Activated naive CD8-positive, alpha-beta T cell treated with anti-CD3 and anti-CD28 coated beads for 36 hours (primary cell): ENCODE data around the gene OTOS. TPM values are rescaled to one million over a fixed set of nuclear protein-coding genes. Genes with fewer than 3 reads are reported as not detected.

ENCODE experiments used
- DNase-seq: peaks from one replicate; pipeline ENCODE4 v3.0.0; 2021
- H3K27ac Mint-ChIP-seq: one replicate; pipeline ENCODE4 v1.8.0; 2022; ENCODE audit warnings: mild to moderate bottlenecking, moderate library complexity, mixed read lengths
- H3K27me3 Mint-ChIP-seq: one replicate; pipeline ENCODE4 v1.8.0; 2022; ENCODE audit warnings: mild to moderate bottlenecking, mixed read lengths
- H3K36me3 Mint-ChIP-seq: one replicate; pipeline ENCODE4 v1.8.0; 2021; ENCODE audit warnings: mild to moderate bottlenecking, mixed read lengths
- H3K4me1 Mint-ChIP-seq: one replicate; pipeline ENCODE4 v1.8.0; 2021; ENCODE audit warnings: mixed read lengths
- H3K4me3 Mint-ChIP-seq: one replicate; pipeline ENCODE4 v1.8.0; 2022; ENCODE audit warnings: mild to moderate bottlenecking, moderate library complexity, mixed read lengths
- H3K9me3 Mint-ChIP-seq: one replicate; pipeline ENCODE4 v1.8.0; 2022; ENCODE audit warnings: mixed read lengths
- total RNA-seq, 2 experiments: library from RNA; stranded (reverse); gene quantifications; one replicate each; pipeline ENCODE4 v1.2.3, GENCODE V29; 2021

The OTOS gene
- total RNA-seq, 2 experiments from 2014 or later = not detected

- no peak for DNase-seq
- no peaks in the 10 kb centered on the region for H3K36me3 Mint-ChIP-seq
- H3K9me3 Mint-ChIP-seq = peaks cover 1% of the 10 kb centered on the region
- H3K4me3 Mint-ChIP-seq = no peak overlapping the region
- H3K27me3 Mint-ChIP-seq = peaks cover 18% of the 10 kb centered on the region
- no peak overlapping the region for H3K27ac Mint-ChIP-seq
- peaks cover 5% of the 10 kb centered on the region for H3K4me1 Mint-ChIP-seq
Measured at GRCh38 chr2:240172071-240172895, 31.8 kb upstream of the OTOS start.

- H3K27me3 Mint-ChIP-seq = peaks cover 10% of the 10 kb centered on the region
- H3K27ac Mint-ChIP-seq = no peak overlapping the region
- DNase-seq = no peak
- H3K9me3 Mint-ChIP-seq = peaks cover 1% of the 10 kb centered on the region
- no peak overlapping the region for H3K4me3 Mint-ChIP-seq
- H3K36me3 Mint-ChIP-seq = no peaks in the 10 kb centered on the region
- peaks cover 2% of the 10 kb centered on the region for H3K4me1 Mint-ChIP-seq
Measured at GRCh38 chr2:240170883-240171282, 30.4 kb upstream of the OTOS start.

DNA sequence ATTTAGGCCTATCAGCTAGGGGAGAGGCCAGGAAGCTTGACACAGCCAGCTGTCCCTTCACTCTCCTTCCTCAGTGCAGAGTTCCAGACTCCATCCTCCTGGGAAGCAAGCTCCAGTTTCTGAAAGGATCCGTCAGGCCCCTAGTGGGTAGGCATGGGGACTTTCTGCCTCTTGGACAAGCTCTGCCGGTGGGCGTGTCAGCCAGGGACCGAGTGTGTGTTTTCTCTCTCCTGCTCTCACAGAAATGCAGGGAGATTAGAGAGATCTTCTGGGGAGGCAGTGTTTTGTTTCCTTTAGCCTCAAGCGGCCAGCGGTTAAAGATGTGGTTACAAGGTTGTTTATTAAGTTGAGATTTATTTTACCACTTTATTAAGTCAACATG, 29.9 kb upstream of the OTOS start:
- peaks cover 1% of the 10 kb centered on the region for H3K9me3 Mint-ChIP-seq
- H3K4me1 Mint-ChIP-seq = peaks cover 2% of the 10 kb centered on the region
- DNase-seq = no peak
- H3K36me3 Mint-ChIP-seq = no peaks in the 10 kb centered on the region
- no peak overlapping the region for H3K4me3 Mint-ChIP-seq
- no peak overlapping the region for H3K27ac Mint-ChIP-seq
- peaks cover 8% of the 10 kb centered on the region for H3K27me3 Mint-ChIP-seq

DNA sequence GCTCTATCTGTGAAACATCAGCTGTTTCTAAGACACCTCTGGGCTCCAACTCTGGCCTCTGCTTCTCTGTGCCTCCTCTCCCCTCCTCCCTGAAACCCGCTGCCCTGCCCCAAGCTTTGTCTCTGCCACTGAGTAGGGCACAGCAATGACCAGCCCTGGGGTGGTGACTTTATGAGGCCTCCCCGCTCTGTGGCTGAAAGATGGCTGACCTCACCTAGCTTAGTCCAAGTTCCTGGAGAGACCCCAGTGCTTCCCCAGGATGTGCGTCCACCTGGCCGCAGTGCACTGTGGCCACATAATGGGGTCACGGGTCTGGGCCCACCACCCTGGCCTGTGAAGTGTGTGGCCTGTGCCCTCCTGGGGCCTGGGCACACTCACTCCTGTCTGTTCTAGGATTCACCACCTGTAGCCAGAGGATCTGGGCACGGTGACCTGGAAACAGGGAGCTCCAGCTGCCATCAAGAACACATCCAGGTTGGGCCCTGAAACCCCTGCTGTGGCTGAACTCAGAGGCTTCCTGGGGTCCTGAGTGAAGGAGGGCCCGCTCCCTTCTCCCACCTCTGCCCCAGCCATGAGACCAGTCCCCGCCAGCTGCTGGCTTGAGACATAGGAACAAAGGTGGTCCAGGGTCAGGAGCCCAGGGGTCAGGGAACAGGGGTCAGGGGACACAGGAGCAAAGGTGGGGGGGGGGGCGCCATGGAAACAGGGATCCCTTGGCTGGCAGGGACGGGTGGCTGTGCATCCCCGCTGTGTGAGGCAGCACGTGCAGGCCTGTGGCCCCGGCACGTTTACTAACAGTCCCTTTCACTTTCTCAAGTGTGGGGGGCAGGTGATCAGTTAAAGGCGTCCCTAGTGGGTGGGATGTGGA, 29.3 kb upstream of the OTOS start:
- Mint-ChIP-seq H3K9me3 (peaks cover 1% of the 10 kb centered on the region), H3K36me3 (no peaks in the 10 kb centered on the region), H3K4me1 (peaks cover 2% of the 10 kb centered on the region), H3K27ac (no peak overlapping the region), H3K27me3 (peaks cover 3% of the 10 kb centered on the region), H3K4me3 (no peak overlapping the region)
- DNase-seq = no peak

- no peaks in the 10 kb centered on the region for H3K36me3 Mint-ChIP-seq
- no peak overlapping the region for H3K27ac Mint-ChIP-seq
- H3K27me3 Mint-ChIP-seq = peaks cover 3% of the 10 kb centered on the region
- H3K9me3 Mint-ChIP-seq = peaks cover 1% of the 10 kb centered on the region
- DNase-seq = no peak
- no peak overlapping the region for H3K4me3 Mint-ChIP-seq
- H3K4me1 Mint-ChIP-seq = peaks cover 2% of the 10 kb centered on the region
Measured at GRCh38 chr2:240168546-240169361, 28.3 kb upstream of the OTOS start.

DNA sequence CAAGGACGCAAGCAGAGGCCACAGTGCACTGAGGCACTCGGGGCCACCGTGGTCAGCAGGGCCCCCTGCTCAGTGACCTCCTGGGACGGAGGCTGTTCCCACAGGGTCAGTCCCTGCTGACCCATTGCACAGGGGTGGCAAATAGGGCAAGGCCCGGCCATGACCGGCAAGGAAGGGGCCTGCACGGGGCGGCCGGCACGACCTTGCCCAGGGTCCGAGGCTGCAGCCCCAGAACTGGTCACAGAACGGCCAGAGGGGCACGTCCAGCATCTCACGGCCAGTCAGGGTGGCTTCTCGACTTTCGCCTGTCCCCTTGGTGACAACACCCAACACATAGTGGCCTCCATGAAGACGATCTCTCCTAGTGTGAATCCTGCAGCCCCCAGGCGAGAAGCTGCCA, 27.6 kb upstream of the OTOS start:
- H3K27me3 Mint-ChIP-seq = peaks cover 3% of the 10 kb centered on the region
- no peak overlapping the region for H3K27ac Mint-ChIP-seq
- no peaks in the 10 kb centered on the region for H3K36me3 Mint-ChIP-seq
- no peak for DNase-seq
- peaks cover 1% of the 10 kb centered on the region for H3K9me3 Mint-ChIP-seq
- no peaks in the 10 kb centered on the region for H3K4me1 Mint-ChIP-seq
- no peak overlapping the region for H3K4me3 Mint-ChIP-seq

- Mint-ChIP-seq H3K9me3 (no peaks in the 10 kb centered on the region), H3K36me3 (no peaks in the 10 kb centered on the region)
- no peak for DNase-seq
Measured at GRCh38 chr2:240167588-240167880, 27.1 kb upstream of the OTOS start.

GRCh38 chr2:240166761-240167587, 26.5 kb upstream of the OTOS start:
- Mint-ChIP-seq H3K9me3 (no peaks in the 10 kb centered on the region), H3K27ac (no peak overlapping the region), H3K4me3 (no peak overlapping the region), H3K4me1 (no peaks in the 10 kb centered on the region), H3K27me3 (peaks cover 3% of the 10 kb centered on the region), H3K36me3 (no peaks in the 10 kb centered on the region)
- no peak for DNase-seq

More at GRCh38 chr2:240167588-240167880, 27.1 kb upstream of the OTOS start:
- H3K4me1 Mint-ChIP-seq = no peaks in the 10 kb centered on the region
- no peak overlapping the region for H3K4me3 Mint-ChIP-seq
- no peak overlapping the region for H3K27ac Mint-ChIP-seq
- H3K27me3 Mint-ChIP-seq = peaks cover 3% of the 10 kb centered on the region

- peaks cover 3% of the 10 kb centered on the region for H3K27me3 Mint-ChIP-seq
- H3K9me3 Mint-ChIP-seq = no peaks in the 10 kb centered on the region
- no peaks in the 10 kb centered on the region for H3K4me1 Mint-ChIP-seq
- no peak overlapping the region for H3K4me3 Mint-ChIP-seq
- no peak for DNase-seq
- H3K36me3 Mint-ChIP-seq = no peaks in the 10 kb centered on the region
- H3K27ac Mint-ChIP-seq = no peak overlapping the region
Measured at GRCh38 chr2:240166191-240166590, 25.7 kb upstream of the OTOS start.

DNA sequence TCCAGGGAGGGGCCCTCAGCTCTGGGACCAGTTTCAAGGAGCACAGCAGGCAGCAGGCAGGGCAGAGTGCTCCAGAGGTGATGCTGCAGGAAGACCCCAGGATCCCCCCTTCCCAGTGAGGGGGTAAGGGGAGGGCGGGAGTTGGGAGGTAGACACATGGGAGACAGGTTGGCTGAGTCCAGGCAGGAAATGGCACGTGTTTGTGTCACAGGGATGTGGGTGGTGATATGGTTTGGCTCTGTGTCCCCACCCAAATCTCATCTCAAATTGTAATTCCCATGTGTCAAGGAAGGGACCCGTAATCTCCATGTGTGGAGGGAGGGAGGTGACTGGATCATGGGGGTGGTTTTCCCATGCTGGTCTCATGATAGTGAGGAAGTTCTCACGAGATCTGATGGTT, 25.2 kb upstream of the OTOS start:
- peaks cover 3% of the 10 kb centered on the region for H3K27me3 Mint-ChIP-seq
- no peak for DNase-seq
- H3K4me3 Mint-ChIP-seq = no peak overlapping the region

GRCh38 chr2:240165034-240165433, 24.6 kb upstream of the OTOS start:
- no peak overlapping the region for H3K4me3 Mint-ChIP-seq

More for the DNA sequence above, 25.2 kb upstream of the OTOS start:
- Mint-ChIP-seq H3K27ac (no peak overlapping the region), H3K9me3 (no peaks in the 10 kb centered on the region), H3K4me1 (no peaks in the 10 kb centered on the region), H3K36me3 (no peaks in the 10 kb centered on the region)

DNA sequence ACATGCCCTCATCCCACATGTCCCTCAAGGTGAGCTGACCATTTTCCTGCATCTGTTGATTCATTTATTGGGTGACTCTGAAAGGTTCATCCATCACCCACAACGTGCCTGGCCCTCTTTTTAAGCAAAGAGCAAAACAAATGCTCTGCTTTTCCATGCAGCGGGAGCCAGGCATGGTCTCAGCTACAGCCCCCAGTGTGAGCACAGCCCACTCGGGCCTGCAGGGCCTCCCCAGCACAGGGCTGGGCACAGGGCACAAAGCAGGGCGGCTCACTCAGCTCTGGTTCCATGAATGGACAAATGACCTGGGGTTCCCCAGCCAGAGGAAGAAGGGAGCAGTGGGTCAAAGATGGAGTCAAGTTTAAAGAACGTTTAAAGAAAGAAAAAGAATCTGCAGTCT, 24.1 kb upstream of the OTOS start:
- no peak for DNase-seq
- H3K27me3 Mint-ChIP-seq = peaks cover 3% of the 10 kb centered on the region
- no peaks in the 10 kb centered on the region for H3K36me3 Mint-ChIP-seq
- H3K4me3 Mint-ChIP-seq = no peak overlapping the region
- H3K9me3 Mint-ChIP-seq = no peaks in the 10 kb centered on the region
- H3K27ac Mint-ChIP-seq = no peak overlapping the region
- no peaks in the 10 kb centered on the region for H3K4me1 Mint-ChIP-seq

More at GRCh38 chr2:240165034-240165433, 24.6 kb upstream of the OTOS start:
- no peak for DNase-seq
- Mint-ChIP-seq H3K4me1 (no peaks in the 10 kb centered on the region), H3K27ac (no peak overlapping the region), H3K9me3 (no peaks in the 10 kb centered on the region), H3K36me3 (no peaks in the 10 kb centered on the region), H3K27me3 (peaks cover 3% of the 10 kb centered on the region)

GRCh38 chr2:240163844-240164574, 23.6 kb upstream of the OTOS start:
- no peaks in the 10 kb centered on the region for H3K36me3 Mint-ChIP-seq

More at GRCh38 chr2:240163844-240164574, 23.6 kb upstream of the OTOS start:
- Mint-ChIP-seq H3K27ac (no peak overlapping the region), H3K27me3 (peaks cover 3% of the 10 kb centered on the region), H3K4me3 (no peak overlapping the region), H3K9me3 (no peaks in the 10 kb centered on the region), H3K4me1 (no peaks in the 10 kb centered on the region)
- DNase-seq = no peak
